ENCODE data around the gene DCUN1D5. TPM values are rescaled to one million over a fixed set of nuclear protein-coding genes. Genes with fewer than 3 reads are reported as not detected.

DCUN1D5 gene
- polyA plus RNA-seq, 1 experiment = 27.7 TPM

GRCh38 chr11:103077554-103077953, 14.4 kb downstream of the DCUN1D5 start:
- ChIA-PET POLR2A (no interaction called here), CTCF (no interaction called here)
- no peak for DNase-seq (ENCODE audit: low read depth)
- H3K27me3 ChIP-seq (ENCODE audit: control insufficient read depth, insufficient read depth, low read length) = no peaks in the 10 kb centered on the region
- H3K36me3 ChIP-seq (ENCODE audit: control insufficient read depth, insufficient read depth, low read length) = peaks cover 4% of the 10 kb centered on the region; the same call in 1 of the 2 replicates
- no peak for TF ChIP-seq CTCF (IDR thresholded peaks at IDR 0.05; ENCODE audit: insufficient read depth, low read depth, low read length)
- no peak overlapping the region for H3K4me3 ChIP-seq (ENCODE audit: low read depth, low read length)

GRCh38 chr11:103076361-103076760, 15.6 kb downstream of the DCUN1D5 start:
- DNase-seq (ENCODE audit: low read depth) = no peak
- TF ChIP-seq CTCF (IDR thresholded peaks at IDR 0.05; ENCODE audit: insufficient read depth, low read depth, low read length) = no peak
- no peak overlapping the region for H3K4me3 ChIP-seq (ENCODE audit: low read depth, low read length)
- no peaks in the 10 kb centered on the region for H3K27me3 ChIP-seq (ENCODE audit: control insufficient read depth, insufficient read depth, low read length)
- CTCF ChIA-PET = no interaction called here
- POLR2A ChIA-PET = no interaction called here
- H3K36me3 ChIP-seq (ENCODE audit: control insufficient read depth, insufficient read depth, low read length) = peaks cover 4% of the 10 kb centered on the region; the same call in 1 of the 2 replicates

- no peak for TF ChIP-seq CTCF (IDR thresholded peaks at IDR 0.05; ENCODE audit: insufficient read depth, low read depth, low read length)
- no peak for DNase-seq (ENCODE audit: low read depth)
- POLR2A ChIA-PET = no interaction called here
- no peaks in the 10 kb centered on the region for H3K27me3 ChIP-seq (ENCODE audit: control insufficient read depth, insufficient read depth, low read length)
- peaks cover 3% of the 10 kb centered on the region for H3K36me3 ChIP-seq (ENCODE audit: control insufficient read depth, insufficient read depth, low read length)
- CTCF ChIA-PET = interaction anchor here (0.6 kb wide), 1 partner anchor 756 kb away, joined by 3 read pairs; no protein-coding TSS in a partner anchor
- H3K4me3 ChIP-seq (ENCODE audit: low read depth, low read length) = no peak overlapping the region
These were observed 21.0 kb downstream of the DCUN1D5 start for GRCh38 chr11:103071008-103071407.

GRCh38 chr11:103070142-103070541, 21.8 kb downstream of the DCUN1D5 start:
- no peak for DNase-seq (ENCODE audit: low read depth)
- ChIA-PET CTCF (no interaction called here), POLR2A (no interaction called here)
- Histone ChIP-seq H3K27me3 (ENCODE audit: control insufficient read depth, insufficient read depth, low read length) (no peaks in the 10 kb centered on the region), H3K36me3 (ENCODE audit: control insufficient read depth, insufficient read depth, low read length) (peaks cover 3% of the 10 kb centered on the region), H3K4me3 (ENCODE audit: low read depth, low read length) (no peak overlapping the region)
- no peak for TF ChIP-seq CTCF (IDR thresholded peaks at IDR 0.05; ENCODE audit: insufficient read depth, low read depth, low read length)

- H3K4me3 ChIP-seq (ENCODE audit: low read depth, low read length) = no peak overlapping the region
- H3K27me3 ChIP-seq (ENCODE audit: control insufficient read depth, insufficient read depth, low read length) = no peaks in the 10 kb centered on the region
- POLR2A ChIA-PET = no interaction called here
- no peak for DNase-seq (ENCODE audit: low read depth)
- TF ChIP-seq CTCF (IDR thresholded peaks at IDR 0.05; ENCODE audit: insufficient read depth, low read depth, low read length) = no peak
- peaks cover 3% of the 10 kb centered on the region for H3K36me3 ChIP-seq (ENCODE audit: control insufficient read depth, insufficient read depth, low read length)
- CTCF ChIA-PET = no interaction called here
These were observed 22.6 kb downstream of the DCUN1D5 start for GRCh38 chr11:103069367-103069766.

Data from BJ (cell line).